ENCODE results near the gene DNAJC16.

DNA sequence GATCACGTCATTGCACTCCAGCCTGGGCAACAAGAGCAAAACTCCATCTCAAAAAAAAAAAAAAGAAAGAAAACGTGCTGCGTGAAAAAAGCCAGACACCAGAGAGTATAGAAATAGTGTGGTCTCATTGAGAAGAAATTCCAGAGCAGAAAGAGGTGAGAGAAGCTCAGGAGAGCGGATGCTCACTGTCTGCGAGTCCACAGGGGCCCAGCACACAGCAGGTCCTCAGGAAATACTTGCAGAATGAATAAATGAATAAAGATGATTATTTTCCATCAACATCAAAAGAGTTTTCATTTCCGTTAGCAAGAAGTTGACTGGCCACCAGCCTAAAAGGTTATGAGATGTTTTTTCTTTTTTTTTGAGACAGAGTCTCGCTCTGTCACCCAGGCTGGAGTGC, 17.1 kb upstream of the DNAJC16 start:
- TF ChIP-seq CREB1 (IDR thresholded peaks at IDR 0.05; ENCODE audit: low read depth) (no peak), YY1 (IDR thresholded peaks at IDR 0.05; ENCODE audit: low read depth) (no peak), TEAD4 (IDR thresholded peaks at IDR 0.05) (no peak), RAD21 (IDR thresholded peaks at IDR 0.05; ENCODE audit: low read depth) (no peak), FOXM1 (IDR thresholded peaks at IDR 0.05; ENCODE audit: borderline replicate concordance, low read depth) (no peak), TAF1 (IDR thresholded peaks at IDR 0.05; ENCODE audit: low read depth) (no peak), EP300 (IDR thresholded peaks at IDR 0.05; ENCODE audit: borderline replicate concordance) (no peak), EGR1 (IDR thresholded peaks at IDR 0.05) (no peak), CEBPB (IDR thresholded peaks at IDR 0.05) (no peak)
- TF ChIP-seq, protein P1, sequence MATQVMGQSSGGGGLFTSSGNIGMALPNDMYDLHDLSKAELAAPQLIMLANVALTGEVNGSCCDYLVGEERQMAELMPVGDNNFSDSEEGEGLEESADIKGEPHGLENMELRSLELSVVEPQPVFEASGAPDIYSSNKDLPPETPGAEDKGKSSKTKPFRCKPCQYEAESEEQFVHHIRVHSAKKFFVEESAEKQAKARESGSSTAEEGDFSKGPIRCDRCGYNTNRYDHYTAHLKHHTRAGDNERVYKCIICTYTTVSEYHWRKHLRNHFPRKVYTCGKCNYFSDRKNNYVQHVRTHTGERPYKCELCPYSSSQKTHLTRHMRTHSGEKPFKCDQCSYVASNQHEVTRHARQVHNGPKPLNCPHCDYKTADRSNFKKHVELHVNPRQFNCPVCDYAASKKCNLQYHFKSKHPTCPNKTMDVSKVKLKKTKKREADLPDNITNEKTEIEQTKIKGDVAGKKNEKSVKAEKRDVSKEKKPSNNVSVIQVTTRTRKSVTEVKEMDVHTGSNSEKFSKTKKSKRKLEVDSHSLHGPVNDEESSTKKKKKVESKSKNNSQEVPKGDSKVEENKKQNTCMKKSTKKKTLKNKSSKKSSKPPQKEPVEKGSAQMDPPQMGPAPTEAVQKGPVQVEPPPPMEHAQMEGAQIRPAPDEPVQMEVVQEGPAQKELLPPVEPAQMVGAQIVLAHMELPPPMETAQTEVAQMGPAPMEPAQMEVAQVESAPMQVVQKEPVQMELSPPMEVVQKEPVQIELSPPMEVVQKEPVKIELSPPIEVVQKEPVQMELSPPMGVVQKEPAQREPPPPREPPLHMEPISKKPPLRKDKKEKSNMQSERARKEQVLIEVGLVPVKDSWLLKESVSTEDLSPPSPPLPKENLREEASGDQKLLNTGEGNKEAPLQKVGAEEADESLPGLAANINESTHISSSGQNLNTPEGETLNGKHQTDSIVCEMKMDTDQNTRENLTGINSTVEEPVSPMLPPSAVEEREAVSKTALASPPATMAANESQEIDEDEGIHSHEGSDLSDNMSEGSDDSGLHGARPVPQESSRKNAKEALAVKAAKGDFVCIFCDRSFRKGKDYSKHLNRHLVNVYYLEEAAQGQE (IDR thresholded peaks at IDR 0.05; ENCODE audit: low read depth) = no peak
- TF ChIP-seq, protein P2, sequence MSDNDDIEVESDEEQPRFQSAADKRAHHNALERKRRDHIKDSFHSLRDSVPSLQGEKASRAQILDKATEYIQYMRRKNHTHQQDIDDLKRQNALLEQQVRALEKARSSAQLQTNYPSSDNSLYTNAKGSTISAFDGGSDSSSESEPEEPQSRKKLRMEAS (IDR thresholded peaks at IDR 0.05) = no peak

Measured in Ishikawa (cell line).